HepG2 (cell line): ENCODE results near the gene GFAP. TPM values are rescaled to one million over a fixed set of nuclear protein-coding genes. Genes with fewer than 3 reads are reported as not detected.

Experiments
- ATAC-seq: fragments of 200-7000 bp; cut with Tn5 transposase; 3 replicates; pipeline ENCODE4 v1.9.1; 2020; ENCODE audit warnings: mild to moderate bottlenecking, moderate library complexity
- BruUV-seq: library from RNA; stranded (reverse); fragments of 400-500 nt; replicated peaks from 2 replicates; lab custom pipeline; 2021; lab: Mats Ljungman, UMichigan
- CTCF ChIA-PET: fragments of 300-600 bp; formaldehyde crosslinking; extraction: SDS; loops from one replicate; lab custom pipeline; 2021; ENCODE audit warnings: low total read pairs, inconsistent platforms, low intra/inter-chr PET ratio; lab: Yijun Ruan, JAX
- POLR2A ChIA-PET: fragments of 350-600 bp; sonication (Branson Sonifier 250); formaldehyde crosslinking; loops from one replicate; lab custom pipeline; 2020; ENCODE audit warnings: antibody characterized with exemption, inconsistent platforms; lab: Yijun Ruan, JAX
- DNase-seq: peaks from one replicate; pipeline ENCODE4 v3.0.0-alpha.2; 2015; ENCODE audit warnings: low spot score
- FAIRE-seq: peaks from 3 replicates; lab custom pipeline; 2011; peaks lifted over from hg19 to GRCh38; lab: Jason Lieb, UNC
- H2AFZ ChIP-seq: one replicate; pipeline ENCODE4 v1.6.1; 2011; ENCODE audit warnings: low read length, inconsistent platforms
- H3K27ac ChIP-seq: fragments of 300-600 bp; 3 replicates; pipeline ENCODE4 v1.8.0; 2011; ENCODE audit warnings: mixed run types, mild to moderate bottlenecking, mixed read lengths, low read length, inconsistent platforms; ENCODE audit not compliant: insufficient read depth; ENCODE audit errors: extremely low read length
- H3K27me3 ChIP-seq, 2 experiments: fragments of 200-600 bp in 1 of 2; 2 replicates in 1 of 2; 3 replicates in 1 of 2; pipeline versions ENCODE4 v1.6.0 to v1.8.0; 2011; ENCODE audit warnings: low read length in 2 of 2, mild to moderate bottlenecking in 2 of 2, moderate library complexity in 2 of 2, inconsistent platforms in 1 of 2; ENCODE audit not compliant: insufficient read depth in 2 of 2, control insufficient read depth in 1 of 2
- H3K36me3 ChIP-seq, 2 experiments: fragments of 200-600 bp in 1 of 2; replicated peaks in 1 of 2; 2 replicates in 1 of 2; 3 replicates in 1 of 2; pipeline versions ENCODE4 v1.5.1 to v1.8.0; 2011; ENCODE audit warnings: low read length in 2 of 2, inconsistent platforms in 1 of 2; ENCODE audit not compliant: insufficient read depth in 2 of 2, control insufficient read depth in 1 of 2
- H3K4me1 ChIP-seq: 2 replicates; pipeline ENCODE4 v1.5.1; 2012; ENCODE audit warnings: low read length, inconsistent platforms; ENCODE audit not compliant: insufficient read depth
- H3K4me2 ChIP-seq: 2 replicates; pipeline ENCODE4 v1.6.0; 2011; ENCODE audit warnings: low read depth, low read length, inconsistent platforms
- H3K4me3 ChIP-seq, 3 experiments: fragments of 200-600 bp in 1 of 3; sonication (generic), shearing (Covaris generic) in 1 of 3; replicated peaks in 1 of 3; 2 replicates each; pipeline ENCODE4 v1.5.1; 2011 to 2016; ENCODE audit warnings: low read length in 3 of 3, inconsistent platforms in 2 of 3, low read depth in 2 of 3, mild to moderate bottlenecking in 2 of 3, control low read depth in 1 of 3, mixed read lengths in 1 of 3; ENCODE audit not compliant: insufficient read depth in 1 of 3
- H3K79me2 ChIP-seq: one replicate; pipeline ENCODE4 v1.6.1; 2011; ENCODE audit warnings: low read length, inconsistent platforms; ENCODE audit not compliant: insufficient read depth
- H3K9ac ChIP-seq: 2 replicates; pipeline ENCODE4 v1.6.0; 2011; ENCODE audit warnings: mild to moderate bottlenecking, low read depth, low read length, inconsistent platforms; ENCODE audit not compliant: insufficient read depth
- H3K9me3 ChIP-seq: 2 replicates; pipeline ENCODE4 v1.5.1; 2012; ENCODE audit warnings: mild to moderate bottlenecking, low read length
- H4K20me1 ChIP-seq: 2 replicates; pipeline ENCODE4 v1.6.0; 2011; ENCODE audit warnings: inconsistent platforms, mild to moderate bottlenecking, low read length, moderate library complexity; ENCODE audit not compliant: insufficient read depth
- AFF4 ChIP-seq: sonication (generic); formaldehyde crosslinking; IDR thresholded peaks from 2 replicates; pipeline ENCODE4 v1.4.0; 2020; ENCODE audit warnings: missing genetic modification reagents
- ATF5 ChIP-seq: sonication (generic); formaldehyde crosslinking; IDR thresholded peaks from 2 replicates; pipeline ENCODE4 v1.4.0; 2020; ENCODE audit warnings: mild to moderate bottlenecking, low read depth, missing genetic modification reagents
- CBX5 ChIP-seq: sonication (generic); formaldehyde crosslinking; IDR thresholded peaks from 2 replicates; pipeline ENCODE4 v1.4.0; 2020; ENCODE audit warnings: missing genetic modification reagents, borderline replicate concordance
- ELK4 ChIP-seq: sonication (generic); formaldehyde crosslinking; IDR thresholded peaks from 2 replicates; pipeline ENCODE4 v1.9.0; 2021; ENCODE audit warnings: missing genetic modification reagents, borderline replicate concordance
- FUBP1 ChIP-seq: sonication (generic); formaldehyde crosslinking; IDR thresholded peaks from 2 replicates; pipeline ENCODE4 v1.5.1; 2020; ENCODE audit warnings: missing genetic modification reagents, mild to moderate bottlenecking, borderline replicate concordance
- GMEB1 ChIP-seq: sonication (generic); formaldehyde crosslinking; IDR thresholded peaks from 2 replicates; pipeline ENCODE4 v1.5.1; 2020; ENCODE audit warnings: missing genetic modification reagents, mild to moderate bottlenecking, borderline replicate concordance
- GTF2F1 ChIP-seq: fragments of 150-350 bp; IDR thresholded peaks from 2 replicates; pipeline ENCODE4 v1.6.1; 2014; ENCODE audit warnings: low read length
- TCF12 ChIP-seq, 2 experiments: fragments of 450-650 bp in 1 of 2; sonication (generic) in 1 of 2; formaldehyde crosslinking in 1 of 2; IDR thresholded peaks; 2 replicates each; pipeline versions ENCODE4 v1.6.1 to v1.8.0; 2017 to 2022; ENCODE audit warnings: antibody characterized with exemption in 1 of 2, mild to moderate bottlenecking in 1 of 2, missing genetic modification reagents in 1 of 2, moderate library complexity in 1 of 2
- TFAP4 ChIP-seq: sonication (generic); IDR thresholded peaks from 2 replicates; pipeline ENCODE4 v1.6.1; 2016; ENCODE audit warnings: low read depth, borderline replicate concordance
- ZNF274 ChIP-seq: sonication (generic); formaldehyde crosslinking; IDR thresholded peaks from 2 replicates; pipeline ENCODE4 v1.5.1; 2020; ENCODE audit warnings: mild to moderate bottlenecking, missing genetic modification reagents
- ZNF343 ChIP-seq: sonication (generic); formaldehyde crosslinking; IDR thresholded peaks from 2 replicates; pipeline ENCODE4 v1.4.0; 2020; ENCODE audit warnings: mild to moderate bottlenecking, missing genetic modification reagents
- ZNF446 ChIP-seq: sonication (generic); formaldehyde crosslinking; IDR thresholded peaks from 2 replicates; pipeline ENCODE4 v1.5.0; 2020; ENCODE audit warnings: mild to moderate bottlenecking, missing genetic modification reagents
- WGBS: methylation state at CpG from one replicate; pipeline ENCODE4 v1.1.6; 2017; ENCODE audit warnings: low lambda C conversion rate; 5-methylcytosine and 5-hydroxymethylcytosine counted together
- in situ Hi-C: cut with HindIII; loops from 2 replicates; pipeline ENCODE4 v1.10.0; 2017; ENCODE audit warnings: low pct_unique_long_range_greater_than_20kb; ENCODE audit not compliant: extremely low pct_ligation_motif_present
- intact Hi-C: fragments of 100-400 bp; cut with micrococcal nuclease; formaldehyde crosslinking; loops from one replicate; pipeline ENCODE4 v1.10.0; 2022; ENCODE audit not compliant: unreplicated experiment
- polyA plus RNA-seq, 8 experiments: library from polyadenylated mRNA; depleted of rRNA in 3 of 8; stranded (reverse) in 7 of 8; unstranded in 1 of 8; fragments of >200 nt; fragmentation: Illumina TruSeq in 4 of 8; extraction: Trizol in 4 of 8; gene quantifications; 2 replicates each; pipeline versions ENCODE4 v1.2.1 to v1.2.3, GENCODE V29; 2011 to 2016; ENCODE audit warnings: low read depth in 4 of 8, missing spikeins in 1 of 8, mixed read lengths in 1 of 8; ENCODE audit not compliant: insufficient read depth in 1 of 8
- total RNA-seq, 5 experiments: library from RNA; depleted of rRNA; stranded (reverse); fragments of >200 nt; fragmentation: Illumina TruSeq; extraction: Trizol; gene quantifications; 2 replicates each; pipeline ENCODE4 v1.2.3, GENCODE V29; 2016; ENCODE audit warnings: low read depth in 1 of 5

GFAP gene
- total and polyA plus RNA-seq, 2 of the 13 experiments (the other 11 are each of a cell fraction or from before 2014, with no cell fraction given): 0.11 to 0.29 TPM

GRCh38 chr17:44908761-44909326 is 6.5 kb downstream of the GFAP start:
- no peaks in the 10 kb centered on the region for H3K36me3 ChIP-seq
- H3K4me2 ChIP-seq: no peak overlapping the region
- ATAC-seq (no peak), FAIRE-seq (no peak), DNase-seq (no peak)
- no peaks in the 10 kb centered on the region; the same call in 1 of the 2 replicates for H4K20me1 ChIP-seq
- no peaks in the 10 kb centered on the region for H3K79me2 ChIP-seq
- POLR2A ChIA-PET: interaction anchor here (1.2 kb wide), 1 partner anchor 10 kb away, joined by 3 read pairs; the partner anchor contains the start of gene EFTUD2
- H2AFZ ChIP-seq: no peak overlapping the region
- WGBS: 63% methylated on average over 10 of the region's 10 CpGs
- CTCF ChIA-PET: no interaction called here
- in situ Hi-C loops: no loop called here
- no peak overlapping the region for H3K4me3 ChIP-seq
- H3K27ac ChIP-seq: no peak overlapping the region
- intact Hi-C loops: loop anchor here (10.0 kb wide), 1 partner anchor 186 kb away; no protein-coding TSS in a partner anchor
- H3K9ac ChIP-seq: no peak overlapping the region
- H3K9me3 ChIP-seq: no peaks in the 10 kb centered on the region
- H3K27me3 ChIP-seq: peaks cover 13 to 50% of the 10 kb centered on the region in 2 experiments; a peak in 4 of 5 replicates
- no TSS peak for BruUV-seq
- peaks cover 64% of the 10 kb centered on the region for H3K4me1 ChIP-seq
- TF ChIP-seq TFAP4 (no peak), GTF2F1 (no peak), AFF4 (no peak), CBX5 (no peak), ZNF446 (CRISPR knock-in tag) (no peak), ZNF274 (CRISPR knock-in tag) (no peak), TCF12 (IDR thresholded peaks at IDR 0.05) (no peak), TCF12 (CRISPR knock-in tag; IDR thresholded peaks at IDR 0.05) (no peak), ELK4 (CRISPR knock-in tag) (no peak), FUBP1 (CRISPR knock-in tag) (no peak), ZNF343 (CRISPR knock-in tag) (no peak), ATF5 (no peak), GMEB1 (CRISPR knock-in tag) (no peak)
